K562 (cell line): ENCODE measurements around the gene PRKCE. TPM values are rescaled to one million over a fixed set of nuclear protein-coding genes. Genes with fewer than 3 reads are reported as not detected.

Experiments
- ATF3 ChIP-seq, 2 experiments: fragments of 450-650 bp in 1 of 2; sonication (generic) in 1 of 2; formaldehyde crosslinking in 1 of 2; IDR thresholded peaks in 1 of 2; conservative IDR thresholded peaks in 1 of 2; 2 replicates each; pipeline versions ENCODE4 v1.6.1 to v1.8.1; 2016 to 2023; ENCODE audit warnings: mild to moderate bottlenecking in 2 of 2, moderate library complexity in 2 of 2, inconsistent platforms in 1 of 2, missing genetic modification reagents in 1 of 2
- BMI1 ChIP-seq: fragments of 150-350 bp; IDR thresholded peaks from 2 replicates; pipeline ENCODE4 v1.6.1; 2014; ENCODE audit warnings: low read length
- CHD2 ChIP-seq: IDR thresholded peaks from 2 replicates; pipeline ENCODE4 v1.6.1; 2011; ENCODE audit warnings: low read depth, low read length
- CHD4 ChIP-seq: fragments of 200-600 bp; sonication (generic); IDR thresholded peaks from 3 replicates; pipeline ENCODE4 v1.6.1; 2012; ENCODE audit warnings: low read depth, mild to moderate bottlenecking, mixed read lengths, low read length, inconsistent platforms; ENCODE audit not compliant: insufficient read depth, insufficient replicate concordance, poor library complexity, severe bottlenecking
- CREBBP ChIP-seq: IDR thresholded peaks from one replicate; pipeline ENCODE4 v1.6.1; 2012; ENCODE audit warnings: low read depth, mild to moderate bottlenecking, control low read depth, inconsistent platforms, low read length
- ETV5 ChIP-seq: sonication (generic); formaldehyde crosslinking; IDR thresholded peaks from 2 replicates; pipeline ENCODE4 v1.4.0; 2020; ENCODE audit warnings: low read depth, mild to moderate bottlenecking, missing genetic modification reagents
- HMG20B ChIP-seq: fragments of 250-450 bp; sonication (Bioruptor Pico); IDR thresholded peaks from 2 replicates; pipeline ENCODE4 v1.5.0; 2021; ENCODE audit warnings: mild to moderate bottlenecking
- NCOA1 ChIP-seq: fragments of 450-650 bp; IDR thresholded peaks from 2 replicates; pipeline ENCODE4 v1.6.1; 2016; ENCODE audit warnings: low read depth
- NUFIP1 ChIP-seq: fragments of 450-650 bp; IDR thresholded peaks from 2 replicates; pipeline ENCODE4 v1.6.1; 2018; ENCODE audit not compliant: partially characterized antibody
- RAD21 ChIP-seq, 2 experiments: fragments of 250-450 bp in 1 of 2; fragments of 450-650 bp in 1 of 2; sonication (Bioruptor Pico) in 1 of 2; formaldehyde crosslinking in 1 of 2; IDR thresholded peaks in 1 of 2; conservative IDR thresholded peaks in 1 of 2; 2 replicates each; pipeline versions ENCODE4 v1.4.0 to v1.8.0; 2020 to 2022; ENCODE audit warnings: mild to moderate bottlenecking in 2 of 2, moderate library complexity in 1 of 2
- RAD51 ChIP-seq: fragments of 450-650 bp; IDR thresholded peaks from 2 replicates; pipeline ENCODE4 v1.7.1; 2016; ENCODE audit warnings: low read depth, mild to moderate bottlenecking, borderline replicate concordance
- SP1 ChIP-seq: sonication (generic); formaldehyde crosslinking; IDR thresholded peaks from 2 replicates; pipeline ENCODE4 v1.8.1; 2022; ENCODE audit warnings: mild to moderate bottlenecking, missing genetic modification reagents
- SRSF9 ChIP-seq: fragments of 200-400 bp; formaldehyde crosslinking; IDR thresholded peaks from 2 replicates; pipeline ENCODE4 v1.6.1; 2017; ENCODE audit warnings: low read depth, low read length, borderline replicate concordance
- TSC22D4 ChIP-seq: fragments of 450-650 bp; IDR thresholded peaks from 2 replicates; pipeline ENCODE4 v1.6.1; 2016; ENCODE audit warnings: missing genetic modification characterization, missing biosample characterization, control low read depth
- TSHZ1 ChIP-seq: fragments of 250-450 bp; sonication (Bioruptor Pico); IDR thresholded peaks from 2 replicates; pipeline ENCODE4 v1.4.0; 2020; ENCODE audit warnings: mild to moderate bottlenecking, moderate library complexity
- ZNF232 ChIP-seq: sonication (generic); formaldehyde crosslinking; IDR thresholded peaks from 2 replicates; pipeline ENCODE4 v1.8.0; 2022; ENCODE audit warnings: mild to moderate bottlenecking, missing genetic modification reagents
- ZNF449 ChIP-seq: fragments of 250-450 bp; sonication (Bioruptor Pico); IDR thresholded peaks from 2 replicates; pipeline ENCODE4 v1.8.0; 2022; ENCODE audit warnings: moderate library complexity, mild to moderate bottlenecking, inconsistent platforms
- ZNF507 ChIP-seq: conservative IDR thresholded peaks from 2 replicates; pipeline ENCODE4 v1.6.1; 2017; ENCODE audit warnings: missing genetic modification characterization, missing compliant biosample characterization
- polyA plus RNA-seq, 8 experiments: library from polyadenylated mRNA; depleted of rRNA in 4 of 8; stranded (reverse) in 5 of 8; unstranded in 3 of 8; fragments of >200 nt; fragmentation: Nextera tagmentation in 2 of 8; fragmentation: Illumina TruSeq in 1 of 8; extraction: Ambion mirVana in 2 of 8; extraction: Trizol in 1 of 8; gene quantifications; 2 replicates each; pipeline versions ENCODE4 v1.2.1 to v1.2.3, GENCODE V29; 2011 to 2014; ENCODE audit warnings: inconsistent platforms in 1 of 8, missing spikeins in 1 of 8
- total RNA-seq, 7 experiments: library from RNA; depleted of rRNA in 6 of 7; stranded (reverse); fragments of >200 nt in 6 of 7; fragmentation: Illumina TruSeq in 2 of 7; extraction: Trizol in 2 of 7; gene quantifications; 2 replicates each; pipeline versions ENCODE4 v1.2.1 to v1.2.3, GENCODE V29; 2011 to 2021; ENCODE audit warnings: low replicate concordance in 1 of 7
- TF ChIP-seq, protein P1 (sequence below): sonication (generic); formaldehyde crosslinking; IDR thresholded peaks from 2 replicates; pipeline ENCODE4 v1.8.1; 2022; ENCODE audit warnings: missing genetic modification reagents
- TF ChIP-seq, protein P2 (sequence below): fragments of 450-650 bp; IDR thresholded peaks from 2 replicates; pipeline ENCODE4 v1.7.0; 2016; ENCODE audit warnings: borderline replicate concordance

Gene PRKCE
- total and polyA plus RNA-seq, 9 of the 15 experiments (the other 6 are each of a cell fraction or from before 2014, with no cell fraction given): 0.06 to 1.0 (median 0.22) TPM; not detected in 1

DNA sequence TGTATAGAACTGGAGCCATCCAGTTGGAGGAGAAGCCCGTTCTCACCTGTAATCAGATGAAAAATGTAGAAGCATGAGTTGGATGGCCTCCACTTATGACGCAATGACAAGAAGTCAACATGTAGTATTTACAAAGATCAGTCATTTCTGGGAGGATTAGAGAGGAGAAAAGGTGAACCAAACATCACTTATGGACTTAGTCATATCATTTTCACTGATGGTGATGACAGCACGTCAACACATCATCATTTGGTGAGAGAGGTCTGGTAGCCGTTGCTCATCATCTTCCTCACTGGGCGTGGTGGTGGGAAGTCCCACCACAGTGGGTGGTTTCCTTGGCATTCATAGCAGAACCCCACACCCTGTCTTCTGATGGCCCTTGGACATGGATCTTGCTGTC lies 381.5 kb downstream of the PRKCE start (continued):
- TF ChIP-seq SP1 (no peak), ZNF507 (tag) (no peak), NCOA1 (no peak), RAD21 (CRISPR knock-in tag; conservative IDR thresholded peaks at IDR 0.05 in 1 of 2, IDR thresholded peaks at IDR 0.05 in 1 of 2) (no peak), TSHZ1 (CRISPR knock-in tag) (no peak), SRSF9 (no peak), ZNF449 (no peak), NUFIP1 (no peak), ZNF232 (CRISPR knock-in tag) (no peak), CHD4 (no peak), CREBBP (no peak), TSC22D4 (tag) (no peak), BMI1 (no peak), HMG20B (no peak), ATF3 (IDR thresholded peaks at IDR 0.05) (peak; percentile 70), ATF3 (CRISPR knock-in tag; conservative IDR thresholded peaks at IDR 0.05) (no peak), RAD51 (no peak), ETV5 (no peak), CHD2 (no peak)
- TF ChIP-seq, protein P1, sequence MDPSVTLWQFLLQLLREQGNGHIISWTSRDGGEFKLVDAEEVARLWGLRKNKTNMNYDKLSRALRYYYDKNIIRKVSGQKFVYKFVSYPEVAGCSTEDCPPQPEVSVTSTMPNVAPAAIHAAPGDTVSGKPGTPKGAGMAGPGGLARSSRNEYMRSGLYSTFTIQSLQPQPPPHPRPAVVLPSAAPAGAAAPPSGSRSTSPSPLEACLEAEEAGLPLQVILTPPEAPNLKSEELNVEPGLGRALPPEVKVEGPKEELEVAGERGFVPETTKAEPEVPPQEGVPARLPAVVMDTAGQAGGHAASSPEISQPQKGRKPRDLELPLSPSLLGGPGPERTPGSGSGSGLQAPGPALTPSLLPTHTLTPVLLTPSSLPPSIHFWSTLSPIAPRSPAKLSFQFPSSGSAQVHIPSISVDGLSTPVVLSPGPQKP (CRISPR knock-in tag): no peak
- TF ChIP-seq, protein P2, sequence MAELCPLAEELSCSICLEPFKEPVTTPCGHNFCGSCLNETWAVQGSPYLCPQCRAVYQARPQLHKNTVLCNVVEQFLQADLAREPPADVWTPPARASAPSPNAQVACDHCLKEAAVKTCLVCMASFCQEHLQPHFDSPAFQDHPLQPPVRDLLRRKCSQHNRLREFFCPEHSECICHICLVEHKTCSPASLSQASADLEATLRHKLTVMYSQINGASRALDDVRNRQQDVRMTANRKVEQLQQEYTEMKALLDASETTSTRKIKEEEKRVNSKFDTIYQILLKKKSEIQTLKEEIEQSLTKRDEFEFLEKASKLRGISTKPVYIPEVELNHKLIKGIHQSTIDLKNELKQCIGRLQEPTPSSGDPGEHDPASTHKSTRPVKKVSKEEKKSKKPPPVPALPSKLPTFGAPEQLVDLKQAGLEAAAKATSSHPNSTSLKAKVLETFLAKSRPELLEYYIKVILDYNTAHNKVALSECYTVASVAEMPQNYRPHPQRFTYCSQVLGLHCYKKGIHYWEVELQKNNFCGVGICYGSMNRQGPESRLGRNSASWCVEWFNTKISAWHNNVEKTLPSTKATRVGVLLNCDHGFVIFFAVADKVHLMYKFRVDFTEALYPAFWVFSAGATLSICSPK: no peak
